Progenitor cell of endocrine pancreas (in vitro differentiated cells): ENCODE measurements around the gene MRGPRF. TPM values are rescaled to one million over a fixed set of nuclear protein-coding genes. Genes with fewer than 3 reads are reported as not detected.

ENCODE experiments used
- DNase-seq: peaks from one replicate; pipeline ENCODE4 v3.0.0; 2021; ENCODE audit warnings: low spot score; ENCODE audit not compliant: unreplicated experiment
- H3K27ac Mint-ChIP-seq: 2 replicates; pipeline ENCODE4 v1.8.0; 2021; ENCODE audit warnings: mild to moderate bottlenecking, moderate library complexity, mixed read lengths
- H3K27me3 Mint-ChIP-seq: 2 replicates; pipeline ENCODE4 v1.8.0; 2021; ENCODE audit warnings: mixed read lengths
- H3K36me3 Mint-ChIP-seq: 2 replicates; pipeline ENCODE4 v1.8.0; 2022; ENCODE audit warnings: mixed read lengths; ENCODE audit not compliant: insufficient read depth
- H3K4me1 Mint-ChIP-seq: 2 replicates; pipeline ENCODE4 v1.8.0; 2021; ENCODE audit warnings: low read depth, mixed read lengths
- H3K4me3 Mint-ChIP-seq: 2 replicates; pipeline ENCODE4 v1.8.0; 2021; ENCODE audit warnings: low read depth, mild to moderate bottlenecking, moderate library complexity, mixed read lengths
- H3K9me3 Mint-ChIP-seq: 2 replicates; pipeline ENCODE4 v1.8.0; 2021; ENCODE audit warnings: low read depth, mixed read lengths
- total RNA-seq: library from RNA; stranded (reverse); gene quantifications from 2 replicates; pipeline ENCODE4 v1.2.1, GENCODE V29; 2021
- TF ChIP-seq, protein P1 (sequence below): fragments of 200-600 bp; sonication (generic); IDR thresholded peaks from one replicate; pipeline ENCODE4 v1.5.0; 2021; ENCODE audit warnings: antibody characterized with exemption, mild to moderate bottlenecking; ENCODE audit not compliant: unreplicated experiment

The MRGPRF gene
- total RNA-seq, 1 donor from 2014 or later = 0.41 TPM

DNA sequence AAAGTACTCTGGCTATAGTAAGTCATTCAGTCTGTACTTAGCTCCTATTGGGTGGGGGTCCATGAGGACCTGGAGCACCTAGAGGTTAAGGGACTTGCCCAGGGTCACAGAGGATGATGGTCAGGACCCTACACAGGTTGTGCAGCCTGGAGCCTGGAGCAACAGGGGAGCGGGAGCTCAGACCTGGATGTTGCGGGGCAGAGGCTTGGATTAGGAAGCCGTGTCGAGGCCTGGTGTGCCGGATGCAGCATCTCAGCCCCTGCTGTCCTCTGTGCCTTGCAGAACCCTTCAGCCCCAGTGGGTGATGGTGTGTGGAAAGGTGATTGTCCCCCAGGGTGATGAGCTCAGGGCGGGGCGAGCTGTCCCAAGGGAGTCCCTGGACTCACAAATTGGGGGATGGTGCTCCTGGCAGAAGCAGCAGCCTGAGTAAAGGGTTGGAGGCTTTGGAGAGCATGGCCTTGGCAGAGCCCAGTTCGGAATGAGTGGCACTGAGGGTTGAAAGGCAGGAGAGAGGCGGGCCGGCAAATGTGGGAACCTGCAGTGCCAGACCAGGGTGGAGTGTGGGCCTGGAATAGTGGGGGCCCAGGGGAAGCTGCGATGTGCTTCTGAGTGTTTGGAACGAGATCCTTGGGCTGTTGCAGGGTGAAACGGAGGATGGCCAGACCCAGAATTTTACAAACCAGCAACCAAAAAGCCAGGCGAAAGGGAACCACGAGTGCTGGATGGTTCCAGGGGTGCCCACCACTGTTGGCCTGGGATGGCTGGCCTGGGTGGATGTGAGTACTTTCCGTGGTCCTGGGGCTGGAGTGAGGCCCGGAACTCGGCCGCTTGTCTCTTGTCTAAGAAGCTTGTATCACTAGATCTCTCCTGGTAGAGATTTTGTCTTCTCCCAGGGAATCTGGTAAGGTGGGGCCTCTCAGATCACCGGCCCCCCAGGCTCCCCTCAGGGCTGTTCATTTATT is 38.6 kb upstream of the MRGPRF start:
- Mint-ChIP-seq H3K36me3 (peaks cover 3% of the 10 kb centered on the region), H3K4me1 (peaks cover 10% of the 10 kb centered on the region), H3K27me3 (peaks cover 3% of the 10 kb centered on the region), H3K9me3 (no peaks in the 10 kb centered on the region), H3K4me3 (peak overlapping the region; percentile 74), H3K27ac (no peak overlapping the region)
- TF ChIP-seq, protein P1, sequence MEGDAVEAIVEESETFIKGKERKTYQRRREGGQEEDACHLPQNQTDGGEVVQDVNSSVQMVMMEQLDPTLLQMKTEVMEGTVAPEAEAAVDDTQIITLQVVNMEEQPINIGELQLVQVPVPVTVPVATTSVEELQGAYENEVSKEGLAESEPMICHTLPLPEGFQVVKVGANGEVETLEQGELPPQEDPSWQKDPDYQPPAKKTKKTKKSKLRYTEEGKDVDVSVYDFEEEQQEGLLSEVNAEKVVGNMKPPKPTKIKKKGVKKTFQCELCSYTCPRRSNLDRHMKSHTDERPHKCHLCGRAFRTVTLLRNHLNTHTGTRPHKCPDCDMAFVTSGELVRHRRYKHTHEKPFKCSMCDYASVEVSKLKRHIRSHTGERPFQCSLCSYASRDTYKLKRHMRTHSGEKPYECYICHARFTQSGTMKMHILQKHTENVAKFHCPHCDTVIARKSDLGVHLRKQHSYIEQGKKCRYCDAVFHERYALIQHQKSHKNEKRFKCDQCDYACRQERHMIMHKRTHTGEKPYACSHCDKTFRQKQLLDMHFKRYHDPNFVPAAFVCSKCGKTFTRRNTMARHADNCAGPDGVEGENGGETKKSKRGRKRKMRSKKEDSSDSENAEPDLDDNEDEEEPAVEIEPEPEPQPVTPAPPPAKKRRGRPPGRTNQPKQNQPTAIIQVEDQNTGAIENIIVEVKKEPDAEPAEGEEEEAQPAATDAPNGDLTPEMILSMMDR = no peak
- DNase-seq = no peak

DNA sequence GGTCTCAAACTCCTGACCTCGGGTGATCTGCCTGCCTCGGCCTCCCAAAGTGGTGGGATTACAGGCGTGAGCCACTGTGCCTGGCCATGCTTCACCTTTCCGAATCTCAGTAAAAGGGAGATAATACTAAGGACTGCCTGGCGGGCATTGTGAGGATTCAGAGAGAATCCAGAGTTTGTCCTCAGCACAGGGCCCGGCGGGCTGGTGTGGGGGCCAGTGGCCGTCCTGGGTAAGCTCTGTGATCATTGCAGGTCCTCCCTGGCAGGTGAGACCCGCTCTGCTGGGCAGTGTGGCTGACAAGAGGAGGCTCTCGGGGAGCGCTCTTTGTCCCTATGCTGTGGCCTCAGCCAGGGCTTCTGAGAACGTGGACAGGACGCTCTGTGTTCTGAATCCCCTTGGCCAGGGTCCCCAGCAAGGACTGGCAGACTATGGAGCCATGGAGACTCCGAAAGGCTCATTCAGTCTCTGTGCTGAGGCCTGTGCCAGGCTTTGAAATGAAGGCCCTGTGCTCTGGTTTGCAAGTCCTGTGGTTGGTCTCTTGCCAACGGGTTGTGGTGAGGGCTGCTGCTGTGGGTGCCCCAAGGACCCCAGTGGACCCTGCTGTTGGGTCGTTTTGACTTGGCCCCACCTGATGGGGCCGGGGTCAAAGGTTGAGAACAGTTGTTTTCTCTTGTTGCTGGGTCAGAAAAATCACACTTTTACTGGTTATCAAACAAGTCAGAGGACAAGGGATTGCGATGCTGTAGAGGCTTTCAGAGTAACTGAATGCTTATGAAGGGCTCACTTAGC is 37.7 kb upstream of the MRGPRF start:
- H3K9me3 Mint-ChIP-seq = no peaks in the 10 kb centered on the region
- H3K27me3 Mint-ChIP-seq = peaks cover 3% of the 10 kb centered on the region
- H3K4me1 Mint-ChIP-seq = peaks cover 8% of the 10 kb centered on the region
- peak overlapping the region; percentile 74 for H3K4me3 Mint-ChIP-seq
- DNase-seq = no peak
- H3K27ac Mint-ChIP-seq = no peak overlapping the region
- TF ChIP-seq, protein P1 = no peak
- H3K36me3 Mint-ChIP-seq = peaks cover 3% of the 10 kb centered on the region

DNA sequence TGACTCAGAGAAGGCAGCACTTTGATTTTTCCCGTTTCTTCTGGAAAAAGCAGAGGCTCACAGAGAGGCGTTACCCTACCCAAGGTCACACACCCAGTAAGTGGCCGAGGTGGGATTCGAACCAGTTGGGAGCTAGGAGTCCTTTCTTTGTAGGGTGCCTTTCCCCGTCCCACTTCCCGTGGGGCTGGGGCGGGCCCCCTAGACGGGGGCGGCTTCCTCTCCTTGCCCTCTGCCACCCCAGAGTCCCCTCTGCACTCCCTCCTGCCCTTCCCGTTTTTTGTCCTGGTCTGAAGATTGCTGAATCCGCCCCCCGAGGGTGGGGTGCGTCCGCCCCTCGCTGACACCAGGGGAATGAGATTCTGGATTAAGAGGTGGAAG is 36.4 kb upstream of the MRGPRF start:
- Mint-ChIP-seq H3K36me3 (peaks cover 2% of the 10 kb centered on the region), H3K4me3 (peak overlapping the region; percentile 74), H3K27me3 (peaks cover 7% of the 10 kb centered on the region), H3K4me1 (peaks cover 5% of the 10 kb centered on the region), H3K9me3 (no peaks in the 10 kb centered on the region), H3K27ac (no peak overlapping the region)
- no peak for DNase-seq
- TF ChIP-seq, protein P1 = no peak

- Mint-ChIP-seq H3K9me3 (no peaks in the 10 kb centered on the region), H3K4me3 (peak within 1 kb of the TSS; percentile 74), H3K4me1 (peaks cover 5% of the 10 kb centered on the region), H3K36me3 (no peaks in the 10 kb centered on the region), H3K27ac (no peak within 1 kb of the TSS), H3K27me3 (peaks cover 10% of the 10 kb centered on the region)
- TF ChIP-seq, protein P1 = no peak
- DNase-seq = peak; percentile 94
These were observed 35.8 kb upstream of the MRGPRF start, which contains the start of gene TPCN2 for GRCh38 chr11:69048694-69049489. Gene TPCN2 (plus strand): TSS chr11:69048932. CDS start chr11:69048998, 66 bp downstream.
